ENCODE data around the gene KIT.

GRCh38 chr4:54695788-54696187 lies 38.0 kb downstream of the KIT start:
- TF ChIP-seq CTCF (IDR thresholded peaks at IDR 0.05) (no peak), ZFX (IDR thresholded peaks at IDR 0.05; ENCODE audit: borderline replicate concordance) (no peak)

Measured in 22Rv1 (cell line).